HEK293 (cell line): Measurements from ENCODE around the gene PSMD8.

Source experiments
- CTCF ChIA-PET: fragments of 350-600 bp; formaldehyde crosslinking; extraction: SDS; loops from one replicate; lab custom pipeline; 2021; ENCODE audit warnings: antibody characterized with exemption; lab: Yijun Ruan, JAX
- POLR2A ChIA-PET: fragments of 300-600 bp; formaldehyde crosslinking; extraction: SDS; loops from one replicate; lab custom pipeline; 2020; ENCODE audit warnings: antibody characterized with exemption, inconsistent platforms; lab: Yijun Ruan, JAX
- H3K27ac ChIP-seq: fragments of 200-500 bp; sonication (Bioruptor generic); 2 replicates; pipeline ENCODE4 v1.5.1; 2014; ENCODE audit warnings: low read depth, low read length, control low read depth, inconsistent platforms; ENCODE audit errors: extremely low read depth
- H3K36me3 ChIP-seq, 2 experiments: fragments of 200-500 bp in 1 of 2; sonication (Bioruptor generic) in 1 of 2; 1 replicate in 1 of 2; 2 replicates in 1 of 2; pipeline ENCODE4 v1.5.1; 2014 to 2017; ENCODE audit warnings: inconsistent platforms in 2 of 2, low read length in 2 of 2; ENCODE audit not compliant: control insufficient read depth in 2 of 2, insufficient read depth in 1 of 2
- H3K4me1 ChIP-seq: fragments of 200-500 bp; sonication (Bioruptor generic); 2 replicates; pipeline ENCODE4 v1.5.1; 2014; ENCODE audit warnings: mild to moderate bottlenecking, low read length, inconsistent platforms; ENCODE audit not compliant: control insufficient read depth, insufficient read depth
- H3K4me3 ChIP-seq: 2 replicates; pipeline ENCODE4 v1.5.1; 2011; ENCODE audit warnings: low read depth, mild to moderate bottlenecking, control low read depth, low read length, moderate library complexity
- H3K9me3 ChIP-seq: fragments of 200-500 bp; sonication (Bioruptor generic); 2 replicates; pipeline ENCODE4 v1.5.1; 2014; ENCODE audit warnings: low read depth, low read length, inconsistent platforms; ENCODE audit not compliant: control insufficient read depth, insufficient read depth
- BCL11A ChIP-seq: fragments of 450-650 bp; formaldehyde crosslinking; IDR thresholded peaks from 2 replicates; pipeline ENCODE4 v1.5.1; 2016; ENCODE audit warnings: low read depth, missing biosample characterization, missing genetic modification characterization
- CTCF ChIP-seq: fragments of 450-650 bp; formaldehyde crosslinking; IDR thresholded peaks from 2 replicates; pipeline ENCODE4 v1.5.1; 2016; ENCODE audit warnings: missing biosample characterization, missing genetic modification characterization
- PATZ1 ChIP-seq: fragments of 450-650 bp; formaldehyde crosslinking; IDR thresholded peaks from 2 replicates; pipeline ENCODE4 v1.5.1; 2016; ENCODE audit warnings: missing biosample characterization, missing genetic modification characterization
- PRDM10 ChIP-seq: fragments of 450-650 bp; formaldehyde crosslinking; IDR thresholded peaks from 2 replicates; pipeline ENCODE4 v1.5.1; 2016; ENCODE audit warnings: missing biosample characterization, missing genetic modification characterization
- ZBTB17 ChIP-seq: fragments of 450-650 bp; formaldehyde crosslinking; IDR thresholded peaks from 2 replicates; pipeline ENCODE4 v1.5.1; 2016; ENCODE audit warnings: missing biosample characterization, missing genetic modification characterization
- ZNF114 ChIP-seq: fragments of 450-650 bp; formaldehyde crosslinking; IDR thresholded peaks from 2 replicates; pipeline ENCODE4 v1.5.0; 2017; ENCODE audit warnings: missing biosample characterization, missing genetic modification characterization
- ZNF341 ChIP-seq: fragments of 450-650 bp; formaldehyde crosslinking; IDR thresholded peaks from 2 replicates; pipeline ENCODE4; 2016; ENCODE audit warnings: low read depth, missing biosample characterization, missing genetic modification characterization
- ZNF561 ChIP-seq: fragments of 450-650 bp; IDR thresholded peaks from 2 replicates; pipeline ENCODE4 v1.5.1; 2018; ENCODE audit warnings: missing biosample characterization, missing genetic modification characterization, borderline replicate concordance
- ZNF580 ChIP-seq: fragments of 450-650 bp; formaldehyde crosslinking; IDR thresholded peaks from 2 replicates; pipeline ENCODE4 v1.5.1; 2016; ENCODE audit warnings: missing biosample characterization, missing genetic modification characterization
- ZNF600 ChIP-seq: fragments of 450-650 bp; formaldehyde crosslinking; IDR thresholded peaks from 2 replicates; pipeline ENCODE4 v1.5.1; 2016; ENCODE audit warnings: missing biosample characterization, missing genetic modification characterization
- ZNF701 ChIP-seq: fragments of 450-650 bp; formaldehyde crosslinking; IDR thresholded peaks from 2 replicates; pipeline ENCODE4 v1.5.1; 2016; ENCODE audit warnings: missing biosample characterization, missing genetic modification characterization
- ZNF704 ChIP-seq: fragments of 450-650 bp; formaldehyde crosslinking; IDR thresholded peaks from 2 replicates; pipeline ENCODE4 v1.5.1; 2016; ENCODE audit warnings: missing biosample characterization, missing genetic modification characterization

The PSMD8 gene

GRCh38 chr19:38412491-38412890, 38.1 kb downstream of the PSMD8 start:
- H3K4me3 ChIP-seq: no peak overlapping the region
- TF ChIP-seq ZNF114 (tag by site-specific recombination): no peak
- TF ChIP-seq, all 188 proteins: peak for 0
- Histone ChIP-seq H3K36me3 (peaks cover 0 to 12% of the 10 kb centered on the region in 2 experiments; a peak in 1 of 3 replicates), H3K27ac (no peak overlapping the region), H3K4me1 (peaks cover 3% of the 10 kb centered on the region; the same call in 1 of the 2 replicates), H3K9me3 (no peaks in the 10 kb centered on the region)
- ChIA-PET POLR2A (no interaction called here), CTCF (interaction anchor here (1.0 to 3.0 kb wide), 2 partner anchors 9 to 77 kb away, joined by 3 to 32 read pairs; partner anchors contain the start of genes CATSPERG and FAM98C)

- Histone ChIP-seq H3K9me3 (no peaks in the 10 kb centered on the region), H3K27ac (no peak overlapping the region), H3K4me1 (peaks cover 6% of the 10 kb centered on the region), H3K36me3 (peaks cover 0 to 8% of the 10 kb centered on the region in 2 experiments; a peak in 1 of 3 replicates), H3K4me3 (no peak overlapping the region)
- ChIA-PET POLR2A (interaction anchor here (0.8 to 1.1 kb wide), 3 partner anchors 10 to 39 kb away, joined by 3 to 4 read pairs (median 3); partner anchors contain the start of genes FAM98C and PSMD8), CTCF (interaction anchor here (1.0 to 3.0 kb wide), 2 partner anchors 9 to 77 kb away, joined by 3 to 32 read pairs; partner anchors contain the start of genes CATSPERG and FAM98C)
- TF ChIP-seq ZNF341 (tag by site-specific recombination) (0 out of 2 replicates have a peak, but pooled peaks have one; percentile 21), PRDM10 (0 out of 2 replicates have a peak, but pooled peaks have one; percentile 20), ZNF701 (tag by site-specific recombination) (no peak), PATZ1 (tag by site-specific recombination) (0 out of 2 replicates have a peak, but pooled peaks have one; percentile 29), ZNF561 (no peak), ZBTB17 (peak; percentile 28; the same call in 1 of the 2 replicates)
Measured at GRCh38 chr19:38412961-38413360, 38.6 kb downstream of the PSMD8 start.

GRCh38 chr19:38413416-38413815, 39.0 kb downstream of the PSMD8 start:
- Histone ChIP-seq H3K9me3 (no peaks in the 10 kb centered on the region), H3K4me3 (no peak overlapping the region), H3K27ac (no peak overlapping the region), H3K4me1 (peaks cover 10% of the 10 kb centered on the region), H3K36me3 (peaks cover 0 to 3% of the 10 kb centered on the region in 2 experiments; a peak in 1 of 3 replicates)
- TF ChIP-seq ZNF704 (no peak), ZNF600 (tag by site-specific recombination) (peak; percentile 32; the same call in 1 of the 2 replicates), ZNF580 (tag by site-specific recombination) (peak; percentile 65; the same call in 1 of the 2 replicates), CTCF (tag by site-specific recombination) (no peak), BCL11A (tag by site-specific recombination) (0 out of 2 replicates have a peak, but pooled peaks have one; percentile 24)
- ChIA-PET POLR2A (interaction anchor here (0.8 to 1.1 kb wide), 3 partner anchors 11 to 39 kb away, joined by 3 to 4 read pairs (median 3); partner anchors contain the start of genes FAM98C and PSMD8), CTCF (interaction anchor here (3.0 kb wide), 1 partner anchor 10 kb away, joined by 32 read pairs; the partner anchor contains the start of gene FAM98C)
